ENCODE measurements around the gene DHRS3.
A peak's percentile ranks its signal among the peaks of the same experiment; 100 is the strongest.

DHRS3 gene

DNA sequence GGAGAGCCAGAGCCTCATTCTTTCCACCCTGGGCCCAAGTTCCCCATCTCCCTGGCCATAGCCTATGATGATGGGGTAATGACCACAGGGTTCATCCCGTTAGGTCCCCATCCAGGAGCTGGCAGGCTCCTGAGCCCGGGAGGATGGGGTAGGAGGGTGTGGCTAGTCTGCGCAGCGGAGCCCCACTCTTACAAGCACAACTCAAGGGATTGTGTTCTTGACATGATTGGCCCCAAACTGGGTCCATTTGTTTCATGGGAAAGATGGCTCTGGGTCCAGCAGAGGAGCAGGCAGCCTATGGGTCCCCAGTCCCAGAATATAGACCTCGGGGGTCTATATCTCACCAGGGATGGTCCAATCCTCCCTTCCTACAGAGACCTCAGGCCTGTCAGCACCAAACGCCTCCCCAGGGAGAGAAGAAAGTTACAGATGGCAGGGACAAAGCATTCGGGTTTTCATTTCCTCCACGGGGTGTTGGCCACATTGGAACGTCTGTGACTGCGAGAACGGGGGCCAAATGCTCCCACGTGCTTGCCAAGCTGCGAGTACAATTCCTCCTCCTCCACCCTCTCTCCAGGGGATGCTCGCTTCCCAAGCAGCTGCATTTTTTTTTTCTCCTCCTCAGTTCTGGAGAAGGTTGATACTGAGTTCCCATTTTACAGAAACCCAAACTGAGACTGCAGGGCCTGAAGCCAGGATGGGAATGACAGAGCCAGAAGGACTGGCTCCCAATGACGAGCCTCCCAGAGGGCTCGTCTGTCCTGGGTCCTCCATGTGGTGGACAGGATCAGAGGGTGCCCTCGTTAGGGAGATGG lies 71.0 kb downstream of the DHRS3 start:
- Histone ChIP-seq H3K9me3 (ENCODE audit: insufficient read depth, low read depth, low read length) (no peaks in the 10 kb centered on the region), H3K27me3 (ENCODE audit: insufficient read depth, low read length) (no peaks in the 10 kb centered on the region), H3K9ac (ENCODE audit: low read depth, low read length) (no peak overlapping the region), H3K4me3 (ENCODE audit: low read length) (no peak overlapping the region), H3K4me1 (ENCODE audit: insufficient read depth, low read length) (no peaks in the 10 kb centered on the region), H3K27ac (ENCODE audit: low read length) (no peak overlapping the region), H3K36me3 (ENCODE audit: insufficient read depth, low read depth, low read length) (no peaks in the 10 kb centered on the region)

GRCh38 chr1:12544992-12545391 lies 73.0 kb downstream of the DHRS3 start:
- Histone ChIP-seq H3K9ac (ENCODE audit: low read depth, low read length) (no peak overlapping the region), H3K27me3 (ENCODE audit: insufficient read depth, low read length) (peaks cover 6% of the 10 kb centered on the region; the same call in 1 of the 2 replicates), H3K27ac (ENCODE audit: low read length) (no peak overlapping the region), H3K9me3 (ENCODE audit: insufficient read depth, low read depth, low read length) (no peaks in the 10 kb centered on the region), H3K36me3 (ENCODE audit: insufficient read depth, low read depth, low read length) (no peaks in the 10 kb centered on the region), H3K4me1 (ENCODE audit: insufficient read depth, low read length) (no peaks in the 10 kb centered on the region), H3K4me3 (ENCODE audit: low read length) (no peak overlapping the region)

DNA sequence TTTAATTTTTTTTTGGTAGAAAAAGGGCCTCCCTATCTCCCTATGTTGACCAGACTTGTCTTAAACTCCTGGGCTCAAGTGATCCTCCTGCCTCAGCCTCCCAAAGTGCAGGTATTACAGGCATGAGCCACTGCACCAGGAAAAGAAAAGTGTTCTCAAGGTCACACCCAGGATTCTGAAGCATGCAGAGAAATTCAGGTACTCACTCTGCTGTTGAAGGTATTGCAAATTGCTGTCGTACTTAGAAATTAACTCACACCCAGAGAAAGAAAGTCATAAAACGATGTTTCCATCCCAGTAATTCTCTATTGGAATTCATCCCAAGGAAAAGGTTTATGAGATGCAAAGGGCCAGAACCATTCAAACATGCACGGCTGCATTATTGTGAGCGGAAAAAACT lies 73.7 kb downstream of the DHRS3 start:
- Histone ChIP-seq H3K4me1 (ENCODE audit: insufficient read depth, low read length) (no peaks in the 10 kb centered on the region), H3K27me3 (ENCODE audit: insufficient read depth, low read length) (peaks cover 6% of the 10 kb centered on the region; the same call in 1 of the 2 replicates), H3K36me3 (ENCODE audit: insufficient read depth, low read depth, low read length) (no peaks in the 10 kb centered on the region), H3K4me3 (ENCODE audit: low read length) (no peak overlapping the region), H3K9me3 (ENCODE audit: insufficient read depth, low read depth, low read length) (no peaks in the 10 kb centered on the region), H3K27ac (ENCODE audit: low read length) (no peak overlapping the region), H3K9ac (ENCODE audit: low read depth, low read length) (no peak overlapping the region)

DNA sequence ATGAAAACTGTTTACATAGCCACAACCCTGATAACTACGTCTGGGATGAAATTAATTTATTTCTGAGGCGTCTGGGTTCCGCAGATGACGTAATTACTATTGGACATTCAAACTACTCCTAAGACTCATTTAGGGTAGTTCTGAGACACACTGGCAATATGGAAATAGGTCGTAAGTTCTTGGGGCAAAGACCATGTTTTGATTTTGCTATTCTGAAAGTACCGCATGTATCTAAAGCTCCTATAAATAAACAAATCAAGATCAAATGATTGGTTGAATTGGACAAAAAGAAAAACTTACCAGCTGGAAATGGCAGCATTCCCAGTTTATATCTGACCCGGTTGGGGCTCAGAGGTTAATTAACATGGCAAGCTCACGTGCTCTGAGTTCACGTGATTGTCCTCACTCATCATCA lies 74.3 kb downstream of the DHRS3 start:
- no peak overlapping the region for H3K27ac ChIP-seq (ENCODE audit: low read length)
- H3K36me3 ChIP-seq (ENCODE audit: insufficient read depth, low read depth, low read length) = no peaks in the 10 kb centered on the region
- H3K9ac ChIP-seq (ENCODE audit: low read depth, low read length) = no peak overlapping the region
- H3K4me1 ChIP-seq (ENCODE audit: insufficient read depth, low read length) = no peaks in the 10 kb centered on the region
- no peaks in the 10 kb centered on the region for H3K9me3 ChIP-seq (ENCODE audit: insufficient read depth, low read depth, low read length)
- no peak overlapping the region for H3K4me3 ChIP-seq (ENCODE audit: low read length)
- H3K27me3 ChIP-seq (ENCODE audit: insufficient read depth, low read length) = peaks cover 6% of the 10 kb centered on the region; the same call in 1 of the 2 replicates

DNA sequence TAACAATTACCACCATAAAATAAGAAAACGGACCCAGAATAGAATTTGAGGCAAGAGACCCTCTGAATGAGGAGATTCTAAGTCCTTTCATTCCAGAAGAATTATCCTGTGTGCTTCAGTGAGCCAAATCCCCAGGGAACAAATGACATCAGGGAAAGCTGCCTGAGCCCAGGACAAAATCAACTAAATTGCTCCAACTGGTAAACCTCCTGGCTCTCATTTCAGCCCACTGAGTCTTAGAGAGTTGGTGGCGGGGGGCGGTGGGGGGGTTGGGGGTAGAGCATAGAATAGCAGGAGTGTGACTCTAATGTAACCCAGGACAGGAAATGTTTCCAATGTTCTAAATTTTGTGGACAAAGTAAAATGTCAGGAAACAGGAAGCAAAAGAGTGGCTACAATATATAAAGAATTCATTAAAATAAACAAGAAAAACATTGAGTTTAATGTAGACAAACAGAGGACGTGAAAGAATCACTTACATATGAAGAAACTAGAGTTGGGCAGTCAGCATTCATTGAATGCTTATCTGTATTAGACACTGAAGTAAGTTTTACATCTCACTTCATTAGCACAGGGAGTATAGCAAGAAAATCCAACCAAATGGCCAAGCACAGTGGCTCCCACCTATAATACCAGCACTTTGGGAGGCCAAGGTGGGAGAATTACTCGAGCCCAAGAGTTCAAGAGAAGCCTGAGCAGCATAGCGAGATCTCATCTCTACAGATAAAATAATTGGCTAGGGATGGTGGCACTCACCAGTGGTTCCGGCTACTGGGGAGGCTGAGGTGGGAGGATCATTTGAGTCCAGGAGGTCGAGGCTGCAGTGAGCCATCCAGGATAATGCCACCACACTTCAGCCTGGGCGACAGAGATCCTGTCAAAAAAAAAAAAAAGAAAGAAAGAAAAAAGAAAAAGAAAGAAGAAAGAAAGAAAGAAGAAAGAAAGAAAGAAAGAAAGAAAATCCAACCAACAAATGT lies 75.1 kb downstream of the DHRS3 start:
- H3K9ac ChIP-seq (ENCODE audit: low read depth, low read length) = no peak overlapping the region
- peaks cover 6% of the 10 kb centered on the region; the same call in 1 of the 2 replicates for H3K27me3 ChIP-seq (ENCODE audit: insufficient read depth, low read length)
- H3K36me3 ChIP-seq (ENCODE audit: insufficient read depth, low read depth, low read length) = no peaks in the 10 kb centered on the region
- H3K9me3 ChIP-seq (ENCODE audit: insufficient read depth, low read depth, low read length) = no peaks in the 10 kb centered on the region
- no peak overlapping the region for H3K27ac ChIP-seq (ENCODE audit: low read length)
- no peaks in the 10 kb centered on the region for H3K4me1 ChIP-seq (ENCODE audit: insufficient read depth, low read length)
- H3K4me3 ChIP-seq (ENCODE audit: low read length) = no peak overlapping the region

DNA sequence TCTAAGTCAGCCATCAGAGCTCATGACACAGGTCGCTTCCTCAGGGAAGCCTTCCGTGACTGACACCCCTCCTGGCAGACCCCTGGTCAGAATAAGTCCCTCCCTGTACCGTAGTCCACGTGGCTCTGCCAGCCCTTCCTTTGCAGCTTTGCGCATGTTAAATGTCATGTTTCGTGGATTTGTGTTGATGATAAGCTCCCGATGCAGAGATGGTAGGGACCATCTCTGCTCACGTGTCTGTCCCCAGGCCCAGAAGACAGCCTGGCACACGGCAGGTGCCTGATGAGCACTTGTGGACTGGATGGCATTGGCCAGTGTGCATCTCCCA lies 75.9 kb downstream of the DHRS3 start:
- peaks cover 6% of the 10 kb centered on the region; the same call in 1 of the 2 replicates for H3K27me3 ChIP-seq (ENCODE audit: insufficient read depth, low read length)
- H3K9me3 ChIP-seq (ENCODE audit: insufficient read depth, low read depth, low read length) = no peaks in the 10 kb centered on the region
- no peak overlapping the region for H3K27ac ChIP-seq (ENCODE audit: low read length)
- H3K9ac ChIP-seq (ENCODE audit: low read depth, low read length) = no peak overlapping the region
- no peak overlapping the region for H3K4me3 ChIP-seq (ENCODE audit: low read length)
- H3K36me3 ChIP-seq (ENCODE audit: insufficient read depth, low read depth, low read length) = no peaks in the 10 kb centered on the region
- H3K4me1 ChIP-seq (ENCODE audit: insufficient read depth, low read length) = no peaks in the 10 kb centered on the region

DNA sequence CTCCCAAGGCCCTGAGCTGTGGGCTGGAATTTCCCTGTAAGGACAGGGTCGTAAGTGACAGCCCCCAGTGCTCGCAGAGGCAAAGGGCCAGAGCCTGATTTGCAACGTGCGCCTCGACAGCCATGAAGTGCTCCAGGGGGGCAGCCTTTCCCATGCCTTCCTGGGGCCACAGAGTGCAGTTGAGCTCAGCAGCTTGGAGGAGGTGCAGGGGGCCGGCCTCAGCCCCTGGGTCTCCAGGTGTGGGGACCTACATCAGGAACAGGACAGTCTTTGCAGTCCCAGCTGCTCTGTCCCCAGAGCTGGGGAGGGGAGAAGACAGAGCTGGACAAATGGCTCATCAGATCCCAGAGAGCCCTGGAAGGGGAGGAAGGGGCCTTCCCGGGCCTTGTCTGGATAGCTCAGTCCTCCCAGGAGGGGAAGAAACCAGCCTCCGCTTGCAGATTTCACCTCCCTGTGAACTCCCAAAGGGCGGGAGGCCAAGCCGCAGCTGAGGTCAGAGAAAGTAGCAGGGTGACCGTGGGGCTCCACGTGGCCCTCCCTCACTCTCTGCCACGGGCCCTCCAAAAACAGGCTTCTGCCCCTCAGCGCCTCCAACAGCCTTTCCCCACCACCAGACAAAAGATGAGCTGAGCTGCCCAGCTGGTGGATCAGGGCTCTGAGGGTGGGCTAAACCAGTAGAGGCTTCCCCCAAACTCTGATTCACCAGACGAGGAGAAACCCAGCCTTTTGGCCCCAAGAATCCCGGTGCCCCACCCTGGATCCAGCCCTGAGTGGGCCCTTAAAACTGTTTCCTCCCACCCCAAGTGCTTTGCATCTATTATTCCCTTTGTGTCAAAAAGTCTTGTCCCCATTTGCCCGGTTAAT lies 76.5 kb downstream of the DHRS3 start:
- Histone ChIP-seq H3K27me3 (ENCODE audit: insufficient read depth, low read length) (peaks cover 6% of the 10 kb centered on the region; the same call in 1 of the 2 replicates), H3K27ac (ENCODE audit: low read length) (no peak overlapping the region), H3K9ac (ENCODE audit: low read depth, low read length) (no peak overlapping the region), H3K9me3 (ENCODE audit: insufficient read depth, low read depth, low read length) (no peaks in the 10 kb centered on the region), H3K4me3 (ENCODE audit: low read length) (no peak overlapping the region), H3K36me3 (ENCODE audit: insufficient read depth, low read depth, low read length) (no peaks in the 10 kb centered on the region), H3K4me1 (ENCODE audit: insufficient read depth, low read length) (no peaks in the 10 kb centered on the region)

DNA sequence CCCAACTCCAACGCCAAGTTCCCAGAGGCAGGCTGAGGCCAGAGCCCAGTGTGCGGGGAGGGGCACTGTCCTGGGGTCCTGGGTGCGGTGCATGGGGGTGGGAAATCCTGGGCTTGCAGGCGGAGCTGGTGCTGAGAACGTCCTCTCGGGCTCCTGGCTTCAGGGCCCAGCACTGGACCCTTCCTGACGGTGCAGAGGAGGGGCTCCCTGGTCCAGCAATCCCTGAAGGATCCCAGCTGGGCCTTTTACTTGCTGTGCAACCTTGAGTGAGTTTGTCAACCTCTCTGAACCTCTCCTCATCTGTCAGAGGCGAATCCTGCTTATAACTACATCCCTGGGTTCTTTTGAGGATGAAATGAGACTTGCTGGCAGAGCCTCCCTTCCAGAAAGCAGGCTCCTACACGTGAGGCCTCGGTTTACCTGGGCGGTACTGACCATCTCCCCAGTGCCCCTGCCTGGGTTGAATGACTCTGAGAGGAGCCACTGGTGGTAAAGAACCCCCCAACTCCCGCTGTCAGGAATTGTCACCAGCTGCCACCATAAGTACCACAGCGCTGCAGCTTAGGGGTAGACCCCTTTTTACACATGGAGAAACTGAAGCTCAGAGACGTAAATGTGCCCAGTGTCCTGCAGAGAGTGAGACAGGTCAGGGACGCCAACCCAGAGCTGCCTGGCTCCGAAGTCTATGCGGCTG lies 77.3 kb downstream of the DHRS3 start:
- Histone ChIP-seq H3K9me3 (ENCODE audit: insufficient read depth, low read depth, low read length) (no peaks in the 10 kb centered on the region), H3K4me3 (ENCODE audit: low read length) (peak overlapping the region; percentile 51; the same call in 1 of the 2 replicates), H3K4me1 (ENCODE audit: insufficient read depth, low read length) (no peaks in the 10 kb centered on the region), H3K27me3 (ENCODE audit: insufficient read depth, low read length) (peaks cover 6% of the 10 kb centered on the region; the same call in 1 of the 2 replicates), H3K27ac (ENCODE audit: low read length) (no peak overlapping the region), H3K36me3 (ENCODE audit: insufficient read depth, low read depth, low read length) (no peaks in the 10 kb centered on the region), H3K9ac (ENCODE audit: low read depth, low read length) (no peak overlapping the region)

GRCh38 chr1:12539705-12540579 lies 78.1 kb downstream of the DHRS3 start:
- H3K9ac ChIP-seq (ENCODE audit: low read depth, low read length) = no peak overlapping the region
- peaks cover 6% of the 10 kb centered on the region; the same call in 1 of the 2 replicates for H3K27me3 ChIP-seq (ENCODE audit: insufficient read depth, low read length)
- no peak overlapping the region for H3K27ac ChIP-seq (ENCODE audit: low read length)
- H3K36me3 ChIP-seq (ENCODE audit: insufficient read depth, low read depth, low read length) = no peaks in the 10 kb centered on the region
- no peaks in the 10 kb centered on the region for H3K9me3 ChIP-seq (ENCODE audit: insufficient read depth, low read depth, low read length)
- H3K4me3 ChIP-seq (ENCODE audit: low read length) = peak overlapping the region; percentile 51; the same call in 1 of the 2 replicates
- no peaks in the 10 kb centered on the region for H3K4me1 ChIP-seq (ENCODE audit: insufficient read depth, low read length)

DNA sequence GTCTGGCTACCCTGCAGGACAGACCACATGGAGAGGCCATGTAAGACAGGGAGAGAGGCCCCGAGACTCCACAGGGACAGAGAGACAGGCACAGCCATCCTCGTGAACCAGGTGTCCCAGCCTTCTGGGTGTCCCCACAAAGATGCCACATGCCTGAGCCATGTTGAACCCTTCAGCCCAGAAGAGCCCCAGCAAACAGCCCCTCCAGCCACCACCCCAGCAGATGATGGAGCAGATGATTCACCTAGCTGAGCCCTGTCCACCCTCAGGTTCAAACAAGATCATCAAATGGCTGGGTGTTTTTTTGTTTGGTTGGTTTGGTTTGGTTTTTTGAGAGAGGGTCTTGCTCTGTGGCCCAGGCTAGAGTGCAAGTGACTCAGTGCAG lies 78.7 kb downstream of the DHRS3 start:
- Histone ChIP-seq H3K4me1 (ENCODE audit: insufficient read depth, low read length) (no peaks in the 10 kb centered on the region), H3K36me3 (ENCODE audit: insufficient read depth, low read depth, low read length) (no peaks in the 10 kb centered on the region), H3K9ac (ENCODE audit: low read depth, low read length) (no peak overlapping the region), H3K27ac (ENCODE audit: low read length) (no peak overlapping the region), H3K9me3 (ENCODE audit: insufficient read depth, low read depth, low read length) (no peaks in the 10 kb centered on the region), H3K4me3 (ENCODE audit: low read length) (no peak overlapping the region), H3K27me3 (ENCODE audit: insufficient read depth, low read length) (peaks cover 6% of the 10 kb centered on the region; the same call in 1 of the 2 replicates)
